ENCODE data around the gene SERPINB6. TPM values are rescaled to one million over a fixed set of nuclear protein-coding genes. Genes with fewer than 3 reads are reported as not detected.

The SERPINB6 gene
- total RNA-seq, 1 experiment from 2014 or later, result 60.9 TPM

- H3K9me3 Mint-ChIP-seq (ENCODE audit: low read depth, unreplicated experiment), result no peaks in the 10 kb centered on the region
- intact Hi-C loops (cut with micrococcal nuclease; ENCODE audit: unreplicated experiment), result no loop called here
- H3K36me3 Mint-ChIP-seq (ENCODE audit: insufficient read depth, unreplicated experiment), result no peaks in the 10 kb centered on the region
- no peaks in the 10 kb centered on the region for H3K27me3 Mint-ChIP-seq (ENCODE audit: unreplicated experiment)
- TF ChIP-seq, protein P1, sequence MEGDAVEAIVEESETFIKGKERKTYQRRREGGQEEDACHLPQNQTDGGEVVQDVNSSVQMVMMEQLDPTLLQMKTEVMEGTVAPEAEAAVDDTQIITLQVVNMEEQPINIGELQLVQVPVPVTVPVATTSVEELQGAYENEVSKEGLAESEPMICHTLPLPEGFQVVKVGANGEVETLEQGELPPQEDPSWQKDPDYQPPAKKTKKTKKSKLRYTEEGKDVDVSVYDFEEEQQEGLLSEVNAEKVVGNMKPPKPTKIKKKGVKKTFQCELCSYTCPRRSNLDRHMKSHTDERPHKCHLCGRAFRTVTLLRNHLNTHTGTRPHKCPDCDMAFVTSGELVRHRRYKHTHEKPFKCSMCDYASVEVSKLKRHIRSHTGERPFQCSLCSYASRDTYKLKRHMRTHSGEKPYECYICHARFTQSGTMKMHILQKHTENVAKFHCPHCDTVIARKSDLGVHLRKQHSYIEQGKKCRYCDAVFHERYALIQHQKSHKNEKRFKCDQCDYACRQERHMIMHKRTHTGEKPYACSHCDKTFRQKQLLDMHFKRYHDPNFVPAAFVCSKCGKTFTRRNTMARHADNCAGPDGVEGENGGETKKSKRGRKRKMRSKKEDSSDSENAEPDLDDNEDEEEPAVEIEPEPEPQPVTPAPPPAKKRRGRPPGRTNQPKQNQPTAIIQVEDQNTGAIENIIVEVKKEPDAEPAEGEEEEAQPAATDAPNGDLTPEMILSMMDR (IDR thresholded peaks at IDR 0.05; ENCODE audit: unreplicated experiment), result no peak
- no peak for DNase-seq
- H3K27ac Mint-ChIP-seq (ENCODE audit: unreplicated experiment), result no peak overlapping the region
- CTCF ChIA-PET, result interaction anchor here (1.3 kb wide), 1 partner anchor 10 kb away, joined by 5 read pairs; no protein-coding TSS in a partner anchor
- H3K4me3 Mint-ChIP-seq (ENCODE audit: low read depth, unreplicated experiment), result no peak overlapping the region
- no TSS peak for BruUV-seq (replicated peaks)
- H3K4me1 Mint-ChIP-seq (ENCODE audit: low read depth, unreplicated experiment), result peaks cover 22% of the 10 kb centered on the region
Observed at GRCh38 chr6:2962636-2963035, 8.7 kb downstream of the SERPINB6 start.

GRCh38 chr6:2962004-2962403 is 9.4 kb downstream of the SERPINB6 start:
- Mint-ChIP-seq H3K9me3 (ENCODE audit: low read depth, unreplicated experiment) (no peaks in the 10 kb centered on the region), H3K4me1 (ENCODE audit: low read depth, unreplicated experiment) (peaks cover 22% of the 10 kb centered on the region), H3K36me3 (ENCODE audit: insufficient read depth, unreplicated experiment) (no peaks in the 10 kb centered on the region), H3K27me3 (ENCODE audit: unreplicated experiment) (no peaks in the 10 kb centered on the region), H3K4me3 (ENCODE audit: low read depth, unreplicated experiment) (peak overlapping the region; percentile 53), H3K27ac (ENCODE audit: unreplicated experiment) (peak overlapping the region; percentile 30)
- TF ChIP-seq, protein P1 (IDR thresholded peaks at IDR 0.05; ENCODE audit: unreplicated experiment), result no peak
- DNase-seq, result peak; percentile 34
- intact Hi-C loops (cut with micrococcal nuclease; ENCODE audit: unreplicated experiment), result no loop called here
- CTCF ChIA-PET, result interaction anchor here (1.3 kb wide), 1 partner anchor 9 kb away, joined by 5 read pairs; no protein-coding TSS in a partner anchor
- BruUV-seq (replicated peaks), result no TSS peak

DNA sequence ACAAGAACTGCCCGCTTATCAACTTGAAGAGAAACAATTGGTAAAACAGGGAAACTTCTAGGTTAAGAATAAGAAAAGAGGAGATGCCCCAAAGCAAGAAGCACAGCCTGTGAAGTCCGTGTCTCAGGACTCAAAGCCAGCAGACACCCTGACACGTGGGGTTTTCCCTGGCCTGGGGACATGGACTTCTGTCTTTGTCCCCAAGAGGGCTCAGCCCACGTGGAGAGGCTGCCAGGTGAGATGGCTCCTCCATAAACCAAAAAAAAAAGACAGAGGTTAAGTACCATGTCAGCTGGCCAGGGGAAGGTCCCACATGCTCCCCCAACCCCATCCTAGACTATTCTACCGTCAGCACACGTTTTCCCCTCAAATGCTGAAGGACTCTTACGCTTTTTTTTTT is 9.9 kb downstream of the SERPINB6 start:
- H3K4me1 Mint-ChIP-seq (ENCODE audit: low read depth, unreplicated experiment), result peaks cover 22% of the 10 kb centered on the region
- TF ChIP-seq, protein P1 (IDR thresholded peaks at IDR 0.05; ENCODE audit: unreplicated experiment), result no peak
- H3K9me3 Mint-ChIP-seq (ENCODE audit: low read depth, unreplicated experiment), result no peaks in the 10 kb centered on the region
- no peak for DNase-seq
- H3K27me3 Mint-ChIP-seq (ENCODE audit: unreplicated experiment), result no peaks in the 10 kb centered on the region
- no peaks in the 10 kb centered on the region for H3K36me3 Mint-ChIP-seq (ENCODE audit: insufficient read depth, unreplicated experiment)
- CTCF ChIA-PET, result interaction anchor here (0.5 kb wide), 1 partner anchor 103 kb away, joined by 4 read pairs; no protein-coding TSS in a partner anchor
- H3K27ac Mint-ChIP-seq (ENCODE audit: unreplicated experiment), result peak overlapping the region; percentile 30
- peak overlapping the region; percentile 53 for H3K4me3 Mint-ChIP-seq (ENCODE audit: low read depth, unreplicated experiment)
- intact Hi-C loops (cut with micrococcal nuclease; ENCODE audit: unreplicated experiment), result no loop called here
- BruUV-seq (replicated peaks), result no TSS peak

- no TSS peak for BruUV-seq (replicated peaks)
- CTCF ChIA-PET, result interaction anchor here (0.5 to 1.1 kb wide), 2 partner anchors 28 to 103 kb away, joined by 4 read pairs; no protein-coding TSS in a partner anchor
- no peak for DNase-seq
Observed at GRCh38 chr6:2960935-2961334, 10.4 kb downstream of the SERPINB6 start.

More at GRCh38 chr6:2960935-2961334, 10.4 kb downstream of the SERPINB6 start:
- Mint-ChIP-seq H3K36me3 (ENCODE audit: insufficient read depth, unreplicated experiment) (no peaks in the 10 kb centered on the region), H3K4me1 (ENCODE audit: low read depth, unreplicated experiment) (peaks cover 22% of the 10 kb centered on the region), H3K27ac (ENCODE audit: unreplicated experiment) (no peak overlapping the region), H3K27me3 (ENCODE audit: unreplicated experiment) (no peaks in the 10 kb centered on the region), H3K9me3 (ENCODE audit: low read depth, unreplicated experiment) (no peaks in the 10 kb centered on the region), H3K4me3 (ENCODE audit: low read depth, unreplicated experiment) (no peak overlapping the region)
- intact Hi-C loops (cut with micrococcal nuclease; ENCODE audit: unreplicated experiment), result no loop called here
- TF ChIP-seq, protein P1 (IDR thresholded peaks at IDR 0.05; ENCODE audit: unreplicated experiment), result no peak
